NCI-H460 (cell line): ENCODE data around the gene BRD3. TPM values are rescaled to one million over a fixed set of nuclear protein-coding genes. Genes with fewer than 3 reads are reported as not detected.

Experiments
- DNase-seq: peaks from one replicate; pipeline ENCODE4 v3.0.0-alpha.2; 2016; ENCODE audit warnings: low read depth; ENCODE audit errors: extremely low read depth
- total RNA-seq: library from RNA; depleted of rRNA; stranded (reverse); fragments of >200 nt; shearing (Covaris generic); gene quantifications from 2 replicates; pipeline ENCODE4 v1.2.3, GENCODE V29; 2014

Gene BRD3
- total RNA-seq, 1 experiment from 2014 or later: 9.0 TPM

DNA sequence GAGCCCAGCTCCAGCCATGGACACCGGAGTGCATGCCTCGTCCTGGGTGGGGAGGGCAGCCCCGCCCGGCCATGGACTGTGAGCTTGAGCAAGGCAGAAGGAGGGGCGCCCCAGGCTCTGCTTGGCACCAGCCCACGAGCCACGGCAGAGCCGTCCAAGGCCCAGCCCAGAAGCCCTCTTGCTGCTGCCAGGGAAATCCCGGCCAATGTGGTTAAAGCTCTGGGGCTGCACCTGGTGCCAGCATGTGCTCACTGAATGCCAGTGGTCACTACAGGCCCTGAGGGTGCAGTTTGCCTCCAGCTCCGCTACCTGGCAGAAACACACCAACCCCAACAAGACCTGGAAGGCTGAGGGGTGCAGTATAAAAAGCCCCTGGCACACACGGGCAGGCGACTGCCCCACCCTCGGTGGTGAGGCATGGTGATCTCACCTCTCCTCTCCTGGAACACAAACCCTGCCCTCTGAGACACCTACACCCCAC is 11.8 kb downstream of the BRD3 start:
- no peak for DNase-seq

DNA sequence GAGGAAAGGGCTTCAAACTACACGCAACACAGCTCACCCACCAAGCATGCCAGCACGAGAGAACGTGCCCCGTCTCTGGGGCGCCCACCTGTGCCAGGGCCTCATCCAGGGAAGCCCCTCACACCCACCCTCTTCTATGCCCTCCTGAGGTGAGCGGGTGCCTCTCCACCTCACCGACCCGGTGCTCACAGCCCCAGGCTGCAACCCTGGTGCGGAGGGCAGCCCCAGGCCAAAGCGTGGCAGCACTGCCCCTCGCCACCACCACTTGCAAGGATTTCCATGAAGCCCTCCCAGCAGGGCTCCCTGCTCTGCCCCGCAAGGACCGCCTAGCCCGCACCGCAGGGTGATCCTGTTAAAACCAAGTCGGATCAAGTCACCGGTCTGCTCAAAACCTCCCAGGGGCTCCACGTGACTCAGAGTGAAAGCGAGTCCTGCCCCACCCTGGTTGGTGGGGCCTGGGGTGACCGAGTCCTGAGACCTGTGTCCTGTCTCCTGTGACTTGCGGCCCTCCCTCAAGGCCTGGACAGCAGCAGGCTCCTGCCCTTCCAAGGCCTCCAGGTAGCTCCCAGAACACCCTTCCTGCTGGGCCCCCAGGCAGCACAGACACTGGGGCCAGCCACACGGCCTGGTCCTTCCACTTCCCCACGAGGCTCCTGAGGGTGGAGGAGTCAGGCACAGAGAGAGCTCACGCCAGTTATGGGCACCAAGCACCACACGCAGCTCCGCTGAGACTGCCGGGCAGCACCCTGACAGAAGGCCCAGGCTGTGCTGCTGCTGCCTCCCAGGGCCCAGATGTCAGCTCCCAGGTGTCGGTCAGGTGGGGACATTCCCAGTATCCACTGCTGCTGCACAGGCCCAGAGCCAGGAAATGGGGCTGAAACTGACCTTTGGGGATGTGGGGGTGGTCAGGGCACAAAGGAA is 12.7 kb downstream of the BRD3 start:
- no peak for DNase-seq

DNA sequence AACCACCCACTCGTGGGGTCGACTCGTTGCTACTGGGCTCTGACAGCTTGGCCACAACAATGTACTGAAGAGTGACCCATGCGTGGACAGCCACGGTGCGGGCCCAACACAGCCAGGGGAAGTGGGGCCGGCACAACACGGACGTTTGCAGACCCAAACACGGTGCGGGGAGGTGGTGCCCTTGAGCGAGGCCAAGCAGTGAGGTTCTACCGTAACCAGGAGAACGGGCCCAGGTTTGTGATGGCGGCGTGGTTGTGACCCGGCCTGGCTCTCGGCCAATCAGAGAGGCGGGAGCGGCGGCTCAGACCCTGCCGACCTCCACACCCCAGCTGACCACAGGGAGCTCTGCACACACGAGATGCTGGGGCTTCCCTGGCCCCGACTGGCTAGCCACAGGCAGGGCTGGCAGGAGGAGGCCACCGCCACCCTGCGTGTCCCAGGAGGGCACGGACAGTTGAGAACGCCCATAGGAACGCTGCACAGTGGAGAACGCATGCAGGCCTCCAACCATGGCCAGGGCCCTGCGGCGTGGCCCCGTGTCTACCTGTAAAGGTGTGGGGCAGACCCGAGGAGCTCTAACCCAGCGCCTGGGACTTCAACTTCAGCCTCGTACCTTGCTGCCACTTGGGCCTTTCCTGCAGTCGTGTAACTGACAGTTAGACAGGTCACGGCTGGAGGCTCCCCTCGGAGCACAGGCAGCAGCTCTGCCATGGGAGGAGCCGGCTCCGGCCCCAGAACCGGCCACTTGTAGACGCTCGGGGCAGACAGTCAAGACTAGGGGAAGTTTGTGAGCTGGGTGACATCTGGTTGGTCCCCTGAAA is 13.7 kb downstream of the BRD3 start:
- DNase-seq: no peak

DNA sequence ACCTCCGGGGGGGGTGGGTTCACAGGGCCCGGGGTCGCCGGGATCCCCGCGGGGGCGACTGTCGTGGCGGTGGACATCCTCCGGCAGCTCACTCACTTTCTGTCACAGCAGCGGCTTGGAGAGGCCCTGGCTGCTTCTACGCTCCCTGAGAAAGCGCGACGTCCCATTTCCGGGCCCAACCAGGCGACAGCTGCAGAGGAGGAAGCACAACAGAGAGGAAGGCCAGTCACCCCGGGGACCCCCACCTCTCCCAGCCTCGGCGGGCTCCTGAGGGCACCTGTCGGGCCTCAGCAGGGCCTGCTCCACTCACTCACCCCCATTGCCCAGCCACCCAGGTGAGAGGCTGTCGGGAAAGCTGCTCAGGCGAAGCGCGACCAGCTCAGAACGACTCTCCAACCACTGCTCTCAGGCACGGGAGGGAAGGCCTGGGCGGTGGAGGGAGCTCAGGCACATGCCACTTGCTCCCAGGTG is 14.4 kb downstream of the BRD3 start:
- DNase-seq: no peak

DNA sequence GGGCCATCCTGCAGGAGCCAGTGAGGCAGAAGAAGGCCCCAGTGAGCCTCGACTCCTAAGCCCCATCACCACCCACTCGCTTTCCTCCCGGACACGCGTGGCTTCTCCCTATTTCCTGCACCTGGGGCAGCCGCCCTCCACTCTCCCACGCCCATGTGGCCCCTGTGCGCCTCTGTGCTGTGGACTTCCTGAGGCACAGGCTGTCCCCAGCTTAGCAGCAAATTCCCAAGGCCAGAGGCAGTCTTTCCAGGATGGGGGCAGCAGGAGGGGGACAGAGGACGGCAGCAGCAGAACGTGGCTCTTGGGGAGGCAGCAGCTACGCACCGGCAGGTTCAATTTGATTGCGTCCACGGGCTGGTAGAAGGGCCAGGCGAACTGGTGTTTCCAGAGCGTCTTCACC is 14.9 kb downstream of the BRD3 start:
- DNase-seq: no peak

DNA sequence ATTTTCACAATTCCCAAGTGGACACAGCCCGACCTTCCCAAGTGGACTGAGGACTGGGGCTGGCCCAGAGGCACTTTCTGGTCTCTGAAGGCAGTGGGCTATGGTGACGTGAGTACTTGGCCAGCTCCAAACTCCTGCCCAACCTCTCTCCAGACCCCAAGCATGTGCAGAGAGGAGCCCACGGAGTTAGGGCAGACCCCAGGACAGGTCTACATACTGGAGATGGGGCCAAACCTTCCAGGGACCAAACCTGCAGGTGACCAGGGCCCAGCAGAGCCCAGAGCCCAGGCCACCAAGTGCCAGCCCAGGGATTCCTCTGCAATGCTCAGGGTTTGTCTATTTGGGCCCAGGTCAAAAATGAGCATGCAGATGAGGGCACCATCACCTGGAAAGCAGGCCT is 15.3 kb downstream of the BRD3 start:
- no peak for DNase-seq

DNA sequence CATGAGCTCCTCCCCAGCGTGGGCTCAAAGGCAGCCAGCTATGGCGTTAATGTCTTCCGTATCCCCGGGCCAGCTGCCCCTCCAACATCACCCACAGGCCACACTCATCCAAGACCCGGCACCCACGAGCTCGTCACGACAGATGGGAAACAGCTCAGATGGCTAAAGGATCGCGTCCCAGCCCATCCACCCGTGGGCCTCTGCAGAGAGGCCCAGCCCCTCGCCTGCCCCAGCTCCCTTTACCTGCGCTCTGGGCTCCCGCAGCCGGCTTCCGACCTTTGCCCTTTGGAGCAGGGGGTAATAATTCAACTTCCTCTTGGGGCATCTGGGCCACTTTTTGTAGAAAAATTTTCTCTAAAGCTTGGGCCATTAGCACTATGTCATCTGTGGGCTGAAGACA is 16.5 kb downstream of the BRD3 start:
- no peak for DNase-seq

DNA sequence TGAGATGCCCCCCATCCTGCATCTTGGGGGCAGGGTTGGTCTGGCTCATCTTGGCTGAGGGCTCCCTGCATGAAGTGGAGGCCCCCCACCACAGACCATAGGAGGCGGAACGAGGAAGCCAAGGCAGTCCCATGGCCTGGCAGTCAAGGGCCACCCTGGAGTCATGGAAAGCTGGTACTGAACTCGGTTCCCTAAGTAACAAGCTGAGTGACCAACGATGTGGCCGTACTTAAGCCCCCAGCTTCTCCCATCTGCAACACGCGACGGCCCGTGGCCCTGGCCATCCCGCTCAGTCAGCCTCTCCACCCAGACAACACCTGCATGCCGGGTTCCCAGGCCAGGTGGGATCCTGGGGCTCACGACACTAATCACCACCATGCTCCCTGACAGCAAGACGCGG is 17.1 kb downstream of the BRD3 start:
- no peak for DNase-seq

DNA sequence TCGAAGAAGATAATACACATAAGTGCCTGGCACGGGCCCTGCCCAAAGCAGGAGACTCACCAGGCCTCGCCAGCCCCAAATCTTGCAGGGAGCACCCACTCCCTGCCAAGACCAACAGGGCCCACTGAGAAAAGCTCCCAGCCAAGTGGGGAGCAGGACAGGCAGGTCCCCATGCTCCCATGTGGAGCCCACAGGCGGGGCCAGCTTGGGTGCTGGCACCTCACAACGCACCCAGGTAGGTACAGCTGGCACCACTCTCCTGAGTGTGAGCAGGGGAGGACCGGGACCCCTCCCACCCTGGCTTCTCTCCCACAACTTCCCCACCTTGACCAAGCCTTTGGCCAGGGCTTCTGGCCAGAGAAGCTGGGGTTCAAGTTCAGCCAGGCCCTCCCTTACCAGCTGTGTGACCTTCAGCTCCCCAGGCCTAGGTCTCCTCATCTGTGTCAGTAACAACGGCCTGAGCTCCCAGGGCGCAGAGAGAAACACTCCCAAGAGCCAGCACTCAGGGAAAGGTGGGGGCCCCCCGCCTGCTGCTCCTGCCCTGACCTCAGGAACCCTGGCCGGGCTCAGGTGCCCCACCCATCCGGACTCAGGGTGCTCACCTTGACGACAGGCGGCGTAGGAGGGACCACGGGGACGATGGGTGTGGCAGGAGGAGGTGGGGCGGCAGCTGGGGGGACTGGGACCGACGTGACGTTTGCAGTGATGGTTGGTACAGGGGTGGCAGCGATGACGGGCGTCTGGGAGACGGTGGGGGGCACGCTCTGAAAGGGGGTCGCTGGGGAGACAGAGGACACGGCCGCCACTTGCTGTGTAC is 17.8 kb downstream of the BRD3 start:
- DNase-seq: no peak

DNA sequence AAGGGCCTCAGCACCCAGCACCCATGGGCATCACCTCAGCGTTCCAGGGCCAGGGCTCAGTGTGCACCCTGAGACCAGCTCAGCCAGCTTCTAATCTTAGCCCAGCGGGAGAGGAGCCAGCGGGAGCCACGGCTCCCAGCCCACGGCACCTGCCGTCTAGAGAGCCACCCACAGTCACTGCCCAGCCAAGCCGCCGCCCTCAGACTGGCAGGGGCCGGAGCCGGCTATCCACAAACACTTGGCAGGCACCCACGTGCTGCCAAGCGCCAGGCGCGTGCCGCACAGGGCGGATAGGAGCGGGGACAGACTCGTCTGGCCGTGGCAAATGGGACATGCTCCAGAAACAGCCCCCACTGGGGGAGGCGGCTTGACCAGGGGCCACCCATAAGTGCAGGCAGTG is 18.6 kb downstream of the BRD3 start:
- no peak for DNase-seq

DNA sequence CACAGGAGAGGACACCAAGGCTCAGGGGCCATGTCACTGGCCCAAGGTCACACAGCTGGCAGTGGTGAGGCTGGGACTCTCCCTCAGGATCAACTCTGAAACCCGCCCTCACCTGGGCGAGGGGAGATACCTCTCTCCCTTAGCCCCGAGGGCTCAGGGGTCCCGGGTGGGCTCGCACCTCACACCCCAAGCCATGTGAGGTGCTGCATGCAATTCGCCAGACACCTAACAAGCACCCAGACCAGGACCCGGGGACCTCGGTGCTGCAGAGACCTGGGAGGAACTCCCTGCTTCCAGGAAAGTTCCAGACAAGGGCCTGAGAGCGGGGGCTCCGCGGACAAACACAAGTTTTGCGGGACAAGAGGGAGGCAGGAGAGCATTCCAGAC is 19.3 kb downstream of the BRD3 start:
- DNase-seq: no peak

DNA sequence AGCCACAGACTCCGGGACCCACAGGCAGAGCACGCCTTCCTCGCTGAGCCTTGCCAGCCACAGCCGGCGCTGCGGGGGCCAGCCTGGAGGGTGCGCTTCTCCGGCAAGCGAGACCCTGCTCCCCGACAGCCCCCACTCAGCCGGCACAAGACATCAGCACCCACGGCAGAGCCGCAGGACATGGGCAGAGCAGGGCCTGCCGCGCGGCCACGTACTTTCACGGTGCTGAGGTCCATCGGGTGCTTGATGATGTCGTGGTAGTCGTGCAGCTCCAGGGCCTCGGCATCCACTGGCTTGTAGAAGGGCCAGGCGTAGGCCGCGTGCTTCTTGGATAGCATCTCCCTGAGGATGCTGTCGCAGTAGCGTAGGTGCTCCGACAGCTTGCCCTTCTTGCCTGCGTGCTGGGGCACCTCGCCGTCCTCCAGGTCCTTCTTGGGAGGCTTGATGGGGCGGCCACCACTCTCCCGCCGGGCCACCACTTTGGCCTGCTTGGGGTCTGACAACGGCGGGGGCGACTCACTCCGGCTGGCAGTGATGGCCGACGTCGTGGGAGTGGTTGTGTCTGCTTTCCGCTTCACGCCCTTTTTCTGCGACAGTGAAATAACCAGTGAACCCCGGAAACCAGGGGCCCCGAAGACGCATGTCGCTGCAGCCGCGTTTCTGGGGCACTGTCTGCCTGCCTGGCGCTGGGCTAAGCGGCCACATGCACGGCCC is 19.8 kb downstream of the BRD3 start:
- no peak for DNase-seq

DNA sequence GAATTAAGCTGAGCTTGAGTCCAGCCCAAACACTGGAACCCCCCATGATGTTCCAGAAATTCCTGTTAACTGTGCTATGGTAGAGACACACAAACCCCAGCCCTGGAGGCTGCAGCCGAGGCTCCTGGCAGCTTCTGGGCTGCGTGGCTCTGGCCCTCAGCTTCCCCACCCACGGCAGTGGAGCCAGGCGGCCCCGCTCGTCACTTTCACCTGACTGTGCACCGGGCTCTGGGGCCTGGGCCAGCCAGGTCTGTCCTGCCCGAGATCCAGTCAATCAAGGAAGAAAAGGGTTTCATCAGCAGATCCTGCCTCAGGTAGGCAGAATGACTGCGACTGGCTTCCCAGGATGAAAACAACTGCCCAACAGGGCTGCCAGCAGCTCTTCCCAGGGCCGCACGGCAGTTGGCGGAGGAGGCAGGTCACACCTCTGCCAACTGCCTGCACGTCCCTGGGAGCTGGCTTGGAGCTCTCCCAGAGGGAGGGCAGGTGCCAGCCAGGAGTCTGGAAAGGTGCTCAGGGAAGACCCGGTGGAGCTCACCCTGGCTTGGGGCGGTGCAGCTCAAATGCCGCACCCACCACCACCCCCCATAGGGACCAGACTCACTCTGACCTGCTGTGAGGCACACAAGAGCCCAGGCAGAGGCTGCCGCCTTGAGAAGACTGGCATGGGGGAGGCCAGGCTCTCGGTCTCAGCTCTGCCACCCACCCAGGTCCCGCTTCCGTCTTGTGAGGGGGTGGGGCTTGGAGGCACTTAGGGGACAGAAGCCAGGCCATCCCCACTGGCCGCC is 20.7 kb downstream of the BRD3 start:
- no peak for DNase-seq

DNA sequence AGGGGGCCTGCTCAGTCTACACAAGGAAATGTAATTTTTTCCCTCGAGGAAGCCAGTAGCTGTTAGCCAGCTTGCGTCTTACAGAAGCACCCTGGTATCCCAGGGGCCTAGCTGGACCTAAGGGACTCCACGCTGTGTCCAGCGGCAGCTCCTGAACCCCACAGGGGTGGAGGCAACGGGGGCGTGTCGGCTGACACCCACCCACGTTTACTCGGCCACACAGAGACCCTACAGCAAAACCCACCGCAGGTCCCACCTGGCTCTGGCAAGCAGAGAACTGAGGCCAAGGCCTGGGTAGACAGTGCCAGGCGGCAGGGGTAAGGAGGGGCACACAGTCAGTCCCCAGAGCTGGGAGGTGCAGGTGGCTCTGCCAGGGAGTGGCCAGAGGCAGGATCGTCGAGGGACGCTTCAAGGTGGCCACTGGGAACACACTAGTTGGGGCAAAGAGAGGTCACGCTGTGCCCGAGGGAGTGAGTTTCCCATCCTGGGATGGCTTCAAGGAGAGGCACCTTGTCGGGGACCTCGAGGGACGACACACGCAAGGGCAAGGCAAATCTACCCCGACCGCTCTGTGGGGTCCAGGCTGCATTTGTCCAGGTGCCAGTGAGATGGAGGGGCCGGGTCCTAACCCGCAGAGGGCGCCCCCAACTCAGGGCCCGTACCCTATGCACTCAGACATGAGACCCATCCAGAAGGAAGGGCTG is 21.8 kb downstream of the BRD3 start:
- DNase-seq: no peak

DNA sequence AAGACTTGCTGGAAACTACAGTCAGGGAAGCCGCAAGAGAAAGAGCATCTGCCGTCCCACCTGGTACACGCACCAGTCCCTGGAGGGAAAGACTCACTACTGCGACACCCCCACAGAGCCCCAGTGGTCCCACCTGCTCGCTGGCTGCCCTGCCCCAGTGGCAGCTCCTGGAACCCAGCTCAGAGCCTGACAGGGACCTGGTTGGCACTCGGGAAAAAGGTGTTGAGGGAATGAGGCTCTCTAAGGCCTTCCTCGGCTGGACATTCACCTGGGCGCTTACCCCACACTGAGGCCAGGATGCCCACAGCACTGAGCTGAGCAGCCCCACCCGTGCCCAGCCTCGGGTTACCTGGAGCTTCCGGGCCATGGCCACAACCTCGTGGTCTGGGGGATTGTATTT is 22.9 kb downstream of the BRD3 start:
- no peak for DNase-seq

DNA sequence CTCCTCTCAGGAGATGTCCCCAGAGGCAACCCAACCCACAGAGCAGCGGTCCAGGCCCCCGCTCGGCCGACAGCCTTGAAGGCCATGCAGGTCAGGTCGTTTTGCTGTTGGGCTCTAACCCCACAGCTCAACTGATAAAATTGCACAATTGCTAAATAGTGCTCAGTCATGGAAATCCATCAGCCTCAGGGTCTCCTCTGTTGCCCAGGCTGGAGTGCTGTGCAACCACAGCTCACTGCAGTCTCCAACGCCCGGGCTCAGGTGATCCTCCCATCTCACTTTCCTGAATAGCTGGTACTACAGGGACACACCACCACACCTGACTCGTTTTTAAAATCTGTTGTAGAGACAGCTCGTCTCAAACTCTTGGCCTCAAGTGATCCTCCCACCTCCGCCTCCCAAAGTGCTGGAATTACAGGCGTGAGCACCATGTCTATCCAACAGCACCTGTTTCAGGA is 24.3 kb downstream of the BRD3 start:
- DNase-seq: no peak

DNA sequence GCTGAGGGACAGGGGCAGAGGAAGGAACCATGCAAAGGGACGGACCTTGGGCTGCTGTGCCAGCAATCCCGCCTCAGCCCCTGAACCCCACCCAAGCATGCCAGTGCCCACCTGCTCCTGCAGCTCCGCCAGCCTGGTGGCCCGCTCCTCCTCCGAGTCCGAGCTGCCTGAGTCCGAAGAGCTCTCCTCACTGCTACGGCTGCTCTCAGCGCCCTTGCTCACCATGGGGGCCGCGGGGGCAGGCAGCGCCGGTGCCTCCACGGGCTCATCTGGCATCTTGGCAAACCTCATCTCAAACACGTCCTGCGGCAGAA is 26.2 kb downstream of the BRD3 start:
- DNase-seq: no peak

DNA sequence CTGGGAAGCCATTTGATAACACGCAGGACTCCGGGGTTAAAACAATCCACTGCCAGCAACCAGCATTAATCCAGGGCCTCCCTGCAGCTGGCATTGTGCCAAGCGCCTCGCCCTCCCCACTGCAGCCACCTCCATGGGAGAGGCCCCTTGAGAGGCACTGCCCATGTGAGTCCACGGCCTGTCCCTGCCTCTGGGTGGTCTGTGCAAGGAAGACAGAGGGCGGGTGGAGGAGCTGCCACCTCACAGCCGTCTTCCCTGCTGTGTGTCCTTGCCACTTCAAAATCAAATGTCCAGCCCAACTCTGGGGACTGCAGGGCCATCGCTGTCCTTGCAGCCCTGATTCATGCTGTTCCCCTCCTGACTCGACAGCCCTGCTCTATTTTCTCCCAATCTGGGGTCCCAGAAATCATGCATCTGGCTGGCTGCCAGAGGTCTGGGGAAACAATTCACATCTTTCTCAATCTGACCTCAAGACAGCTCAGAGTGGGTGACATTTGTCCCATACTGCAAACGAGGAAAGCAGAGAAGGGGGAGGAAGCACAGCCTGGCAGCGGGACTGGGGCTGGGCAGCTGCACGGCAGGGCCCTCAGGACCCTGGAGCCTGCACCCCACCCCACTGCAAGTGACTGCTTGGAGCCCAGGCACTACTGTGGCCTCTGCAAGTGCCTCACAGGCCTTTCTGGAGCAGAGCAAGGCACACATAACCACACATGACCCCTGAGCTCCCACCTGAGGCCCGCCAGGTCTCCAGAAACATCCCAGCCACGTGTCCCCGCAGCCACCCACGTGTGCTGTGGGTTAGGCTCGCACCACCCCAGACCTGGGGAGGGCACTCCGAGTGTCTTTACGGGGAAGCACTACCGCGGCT is 26.8 kb downstream of the BRD3 start:
- DNase-seq: no peak
